Tibial artery (tissue), 4 donors: ENCODE results near the gene FEV.

Experiments
- DNase-seq, 2 donors: peaks; one replicate each; pipeline ENCODE4 v3.0.0-alpha.2; 2019
- H3K27ac ChIP-seq, 2 donors: fragments of 200-600 bp; sonication (generic) in 1 of 2; 1 replicate in 1 of 2; 2 replicates in 1 of 2; pipeline ENCODE4 v1.5.1; 2018 to 2019; ENCODE audit warnings: mild to moderate bottlenecking in 1 of 2
- H3K27me3 ChIP-seq, 2 donors: fragments of 200-600 bp; sonication (generic) in 1 of 2; one replicate each; pipeline versions ENCODE4 v1.5.1 to v1.6.0; 2016 to 2019
- H3K36me3 ChIP-seq, 3 donors: fragments of 200-600 bp; sonication (generic) in 2 of 3; one replicate each; pipeline ENCODE4 v1.5.1; 2016 to 2019; ENCODE audit warnings: mild to moderate bottlenecking in 2 of 3
- H3K4me1 ChIP-seq, 4 donors: fragments of 200-600 bp; sonication (generic) in 2 of 4; 1 replicate in 3 of 4; 2 replicates in 1 of 4; pipeline ENCODE4 v1.5.1; 2016 to 2019
- H3K4me3 ChIP-seq, 2 donors: fragments of 200-600 bp; sonication (generic) in 1 of 2; 1 replicate in 1 of 2; 2 replicates in 1 of 2; pipeline ENCODE4 v1.5.1; 2018 to 2019; ENCODE audit warnings: mild to moderate bottlenecking in 2 of 2
- H3K9me3 ChIP-seq, 3 donors: fragments of 200-600 bp; sonication (generic) in 1 of 3; one replicate each; pipeline ENCODE4 v1.5.1; 2016 to 2019
- intact Hi-C: fragments of 100-400 bp; cut with DNase I; formaldehyde crosslinking; loops from one replicate; pipeline ENCODE4 v1.15.0; 2023; ENCODE audit warnings: low total_unique reads
- TF ChIP-seq, protein P1 (sequence below), 2 experiments: fragments of 200-600 bp in 1 of 2; fragments of 450-650 bp in 1 of 2; IDR thresholded peaks; one replicate each; pipeline ENCODE4 v1.5.1; 2017 to 2019; ENCODE audit warnings: antibody characterized with exemption in 2 of 2, mild to moderate bottlenecking in 1 of 2, moderate library complexity in 1 of 2

FEV gene

GRCh38 chr2:218999881-219000568 is 15.0 kb upstream of the FEV start:
- intact Hi-C loops = no loop called here
- Histone ChIP-seq H3K27ac (no peak overlapping the region), H3K4me1 (peaks cover 6 to 40% (median 32%) of the 10 kb centered on the region in 4 donors), H3K4me3 (no peak overlapping the region), H3K36me3 (no peaks in the 10 kb centered on the region), H3K9me3 (no peaks in the 10 kb centered on the region), H3K27me3 (peaks cover 18 to 98% of the 10 kb centered on the region in 2 donors)
- TF ChIP-seq, protein P1, sequence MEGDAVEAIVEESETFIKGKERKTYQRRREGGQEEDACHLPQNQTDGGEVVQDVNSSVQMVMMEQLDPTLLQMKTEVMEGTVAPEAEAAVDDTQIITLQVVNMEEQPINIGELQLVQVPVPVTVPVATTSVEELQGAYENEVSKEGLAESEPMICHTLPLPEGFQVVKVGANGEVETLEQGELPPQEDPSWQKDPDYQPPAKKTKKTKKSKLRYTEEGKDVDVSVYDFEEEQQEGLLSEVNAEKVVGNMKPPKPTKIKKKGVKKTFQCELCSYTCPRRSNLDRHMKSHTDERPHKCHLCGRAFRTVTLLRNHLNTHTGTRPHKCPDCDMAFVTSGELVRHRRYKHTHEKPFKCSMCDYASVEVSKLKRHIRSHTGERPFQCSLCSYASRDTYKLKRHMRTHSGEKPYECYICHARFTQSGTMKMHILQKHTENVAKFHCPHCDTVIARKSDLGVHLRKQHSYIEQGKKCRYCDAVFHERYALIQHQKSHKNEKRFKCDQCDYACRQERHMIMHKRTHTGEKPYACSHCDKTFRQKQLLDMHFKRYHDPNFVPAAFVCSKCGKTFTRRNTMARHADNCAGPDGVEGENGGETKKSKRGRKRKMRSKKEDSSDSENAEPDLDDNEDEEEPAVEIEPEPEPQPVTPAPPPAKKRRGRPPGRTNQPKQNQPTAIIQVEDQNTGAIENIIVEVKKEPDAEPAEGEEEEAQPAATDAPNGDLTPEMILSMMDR (IDR thresholded peaks at IDR 0.05) = no peak
- DNase-seq = no peak

GRCh38 chr2:218999021-218999880 is 14.3 kb upstream of the FEV start:
- Histone ChIP-seq H3K9me3 (no peaks in the 10 kb centered on the region), H3K27ac (no peak overlapping the region), H3K4me1 (peaks cover 6 to 41% (median 32%) of the 10 kb centered on the region in 4 donors), H3K36me3 (no peaks in the 10 kb centered on the region), H3K4me3 (no peak overlapping the region), H3K27me3 (peaks cover 18 to 98% of the 10 kb centered on the region in 2 donors)
- intact Hi-C loops = no loop called here
- TF ChIP-seq, protein P1 (IDR thresholded peaks at IDR 0.05) = no peak
- no peak for DNase-seq

- intact Hi-C loops = no loop called here
Measured at GRCh38 chr2:218998414-218999002, 13.5 kb upstream of the FEV start.

DNA sequence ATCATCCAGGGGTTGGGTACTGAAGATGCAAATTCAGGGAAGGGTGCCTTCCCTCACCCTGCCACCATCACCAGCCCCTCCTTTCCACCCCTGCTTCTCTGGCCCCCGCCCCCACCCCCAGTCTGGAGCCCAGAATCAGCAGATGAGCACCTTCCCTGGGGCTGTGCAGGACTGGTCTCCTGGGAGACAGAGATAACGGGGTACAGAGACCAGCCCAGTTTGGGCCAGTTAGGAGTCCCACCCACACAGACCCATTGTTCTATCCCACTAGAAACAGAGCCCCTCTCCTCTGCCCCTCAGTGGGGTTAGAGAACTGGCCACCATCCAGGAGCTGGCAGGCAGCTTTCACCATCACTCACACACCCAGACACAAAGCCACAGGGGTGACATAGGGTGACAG is 12.7 kb upstream of the FEV start:
- H3K27ac ChIP-seq = no peak overlapping the region
- peaks cover 3 to 49% (median 41%) of the 10 kb centered on the region in 4 donors for H3K4me1 ChIP-seq
- no peaks in the 10 kb centered on the region for H3K9me3 ChIP-seq
- H3K4me3 ChIP-seq = no peak overlapping the region
- DNase-seq = no peak
- no peaks in the 10 kb centered on the region for H3K36me3 ChIP-seq
- intact Hi-C loops = no loop called here
- TF ChIP-seq, protein P1 (IDR thresholded peaks at IDR 0.05) = no peak
- H3K27me3 ChIP-seq = peaks cover 28 to 98% of the 10 kb centered on the region in 2 donors

More at GRCh38 chr2:218998414-218999002, 13.5 kb upstream of the FEV start:
- Histone ChIP-seq H3K27me3 (peaks cover 24 to 98% of the 10 kb centered on the region in 2 donors), H3K4me3 (no peak overlapping the region), H3K27ac (no peak overlapping the region), H3K9me3 (no peaks in the 10 kb centered on the region), H3K4me1 (peaks cover 6 to 48% (median 38%) of the 10 kb centered on the region in 4 donors), H3K36me3 (no peaks in the 10 kb centered on the region)
- TF ChIP-seq, protein P1 (IDR thresholded peaks at IDR 0.05) = no peak
- DNase-seq = no peak

GRCh38 chr2:218996937-218997336 is 12.0 kb upstream of the FEV start:
- Histone ChIP-seq H3K27me3 (peaks cover 21 to 98% of the 10 kb centered on the region in 2 donors), H3K4me1 (peaks cover 0 to 45% (median 39%) of the 10 kb centered on the region in 4 donors), H3K9me3 (no peaks in the 10 kb centered on the region), H3K4me3 (no peak overlapping the region), H3K36me3 (no peaks in the 10 kb centered on the region), H3K27ac (no peak overlapping the region)
- DNase-seq = no peak
- TF ChIP-seq, protein P1 (IDR thresholded peaks at IDR 0.05) = no peak
- intact Hi-C loops = no loop called here
